Right renal cortex interstitium (tissue), 3 donors: ENCODE measurements around the gene RBMS3. TPM values are rescaled to one million over a fixed set of nuclear protein-coding genes. Genes with fewer than 3 reads are reported as not detected.

Source experiments
- DNase-seq, 3 donors: peaks; one replicate each; pipeline ENCODE4 v3.0.0-alpha.2; 2013; ENCODE audit warnings: low read depth in 3 of 3, low spot score in 2 of 3
- polyA plus RNA-seq, 3 donors: library from polyadenylated mRNA; unstranded; fragments of 120-200 nt; gene quantifications; one replicate each; pipeline ENCODE4 v1.2.1, GENCODE V29; 2013; ENCODE audit not compliant: insufficient read length in 3 of 3

Gene RBMS3
- polyA plus RNA-seq, 3 donors = 11.6 to 15.4 (median 12.5) TPM

GRCh38 chr3:29557825-29558224 is 277.0 kb downstream of the RBMS3 start:
- DNase-seq = no peak

GRCh38 chr3:29559741-29560465 is 279.0 kb downstream of the RBMS3 start:
- no peak for DNase-seq

- no peak for DNase-seq
These were observed 280.8 kb downstream of the RBMS3 start for GRCh38 chr3:29561651-29562149.

- no peak for DNase-seq
These were observed 284.4 kb downstream of the RBMS3 start for GRCh38 chr3:29565236-29565635.

- no peak for DNase-seq
These were observed 286.6 kb downstream of the RBMS3 start for GRCh38 chr3:29567501-29567900.

GRCh38 chr3:29568355-29568754 is 287.5 kb downstream of the RBMS3 start:
- DNase-seq = no peak

- no peak for DNase-seq
These were observed 295.3 kb downstream of the RBMS3 start for GRCh38 chr3:29576181-29576580.

GRCh38 chr3:29576675-29577074 is 295.8 kb downstream of the RBMS3 start:
- DNase-seq = no peak

- DNase-seq = no peak
These were observed 296.4 kb downstream of the RBMS3 start for GRCh38 chr3:29577250-29577649.

- DNase-seq = no peak
These were observed 300.4 kb downstream of the RBMS3 start for GRCh38 chr3:29581311-29581710.

GRCh38 chr3:29582273-29582672 is 301.4 kb downstream of the RBMS3 start:
- DNase-seq = no peak

GRCh38 chr3:29583861-29584260 is 303.0 kb downstream of the RBMS3 start:
- no peak for DNase-seq

GRCh38 chr3:29585368-29585767 is 304.5 kb downstream of the RBMS3 start:
- DNase-seq = no peak

GRCh38 chr3:29587340-29587739 is 306.5 kb downstream of the RBMS3 start:
- no peak for DNase-seq

GRCh38 chr3:29590012-29590411 is 309.1 kb downstream of the RBMS3 start:
- DNase-seq = no peak

- DNase-seq = no peak
These were observed 309.6 kb downstream of the RBMS3 start for GRCh38 chr3:29590461-29590860.

GRCh38 chr3:29591579-29591978 is 310.7 kb downstream of the RBMS3 start:
- DNase-seq = no peak

- DNase-seq = no peak
These were observed 312.9 kb downstream of the RBMS3 start for GRCh38 chr3:29593802-29594201.

GRCh38 chr3:29594261-29594660 is 313.4 kb downstream of the RBMS3 start:
- DNase-seq = no peak

- no peak for DNase-seq
These were observed 316.6 kb downstream of the RBMS3 start for GRCh38 chr3:29597376-29598008.

- DNase-seq = no peak
These were observed 321.2 kb downstream of the RBMS3 start for GRCh38 chr3:29601861-29602585.

- no peak for DNase-seq
These were observed 325.0 kb downstream of the RBMS3 start for GRCh38 chr3:29605845-29606244.
